NT2/D1 (cell line): ENCODE measurements around the gene LIG4.

Experiments
- SUZ12 ChIP-seq: IDR thresholded peaks from 2 replicates; pipeline ENCODE4 v1.6.1; 2011; ENCODE audit not compliant: insufficient read length, insufficient read depth; ENCODE audit errors: extremely low read depth
- YY1 ChIP-seq: IDR thresholded peaks from 2 replicates; pipeline ENCODE4 v1.6.1; 2011; ENCODE audit not compliant: insufficient read length, insufficient read depth
- ZNF274 ChIP-seq: IDR thresholded peaks from 2 replicates; pipeline ENCODE4 v1.6.1; 2011; ENCODE audit warnings: mild to moderate bottlenecking, low read depth, low read length

GRCh38 chr13:108257248-108257647 is 41.9 kb upstream of the LIG4 start:
- TF ChIP-seq ZNF274, result no peak
- no peak for TF ChIP-seq YY1
- no peak for TF ChIP-seq SUZ12
